ENCODE results near the gene ZNF677.
A peak's percentile ranks its signal among the peaks of the same experiment; 100 is the strongest.
"Not testable (repeated sequence)": the region's sequence is repeated elsewhere in the genome, so short reads cannot be mapped to it uniquely, and the experiment has no call there.

The ZNF677 gene

DNA sequence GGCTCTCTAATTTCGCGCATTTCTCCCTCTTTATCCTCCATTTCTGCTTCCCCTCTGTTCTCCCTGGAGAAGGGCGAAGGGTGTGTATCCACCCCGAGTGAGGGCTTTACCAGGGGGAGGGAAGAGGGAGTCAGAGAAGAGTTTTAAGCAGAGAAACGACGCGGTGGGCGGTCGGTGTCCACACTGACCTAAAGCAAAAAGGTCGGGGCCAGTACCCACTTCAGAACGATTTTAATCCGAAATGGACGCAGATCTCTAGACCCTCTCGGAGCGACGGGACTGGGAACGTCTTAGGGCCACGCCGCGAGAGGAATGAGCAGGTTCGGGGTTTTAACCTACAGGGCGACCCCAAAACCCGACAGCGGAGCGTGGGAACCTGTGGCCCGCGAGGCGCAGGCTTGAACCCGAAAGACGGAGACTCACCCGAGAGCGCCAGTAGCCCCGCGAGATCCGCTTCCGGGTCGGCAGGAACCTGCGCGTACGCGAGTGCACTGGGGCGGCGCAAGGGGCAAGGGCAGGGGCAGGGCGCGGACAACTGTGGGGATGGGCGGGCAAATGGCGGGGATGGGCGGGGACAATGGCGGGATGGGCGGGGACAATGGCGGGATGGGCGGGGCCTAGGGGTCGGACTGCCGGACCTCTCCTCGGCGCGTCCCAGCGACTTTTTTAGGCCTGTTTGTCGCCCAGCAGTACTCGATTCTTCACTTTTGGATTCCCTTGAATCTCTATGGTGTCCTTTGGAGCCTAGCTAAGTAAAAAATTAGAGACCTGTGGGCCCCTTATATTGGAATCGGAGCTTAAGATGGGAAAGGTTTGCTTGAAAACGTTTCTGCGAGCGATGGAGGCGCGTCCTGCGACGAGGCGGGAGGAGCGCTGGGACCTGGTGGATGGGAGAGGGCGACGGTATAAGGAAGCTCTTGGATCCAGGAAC, at the start of gene ZNF677:
Gene ZNF677 (minus strand): TSS at position 463 of the 931 bp plus-strand sequence. CDS start 3,323 bp downstream, outside the sequence.
- H3K27ac ChIP-seq = peak within 1 kb of the TSS; percentile 89
- TF ChIP-seq, protein P1, sequence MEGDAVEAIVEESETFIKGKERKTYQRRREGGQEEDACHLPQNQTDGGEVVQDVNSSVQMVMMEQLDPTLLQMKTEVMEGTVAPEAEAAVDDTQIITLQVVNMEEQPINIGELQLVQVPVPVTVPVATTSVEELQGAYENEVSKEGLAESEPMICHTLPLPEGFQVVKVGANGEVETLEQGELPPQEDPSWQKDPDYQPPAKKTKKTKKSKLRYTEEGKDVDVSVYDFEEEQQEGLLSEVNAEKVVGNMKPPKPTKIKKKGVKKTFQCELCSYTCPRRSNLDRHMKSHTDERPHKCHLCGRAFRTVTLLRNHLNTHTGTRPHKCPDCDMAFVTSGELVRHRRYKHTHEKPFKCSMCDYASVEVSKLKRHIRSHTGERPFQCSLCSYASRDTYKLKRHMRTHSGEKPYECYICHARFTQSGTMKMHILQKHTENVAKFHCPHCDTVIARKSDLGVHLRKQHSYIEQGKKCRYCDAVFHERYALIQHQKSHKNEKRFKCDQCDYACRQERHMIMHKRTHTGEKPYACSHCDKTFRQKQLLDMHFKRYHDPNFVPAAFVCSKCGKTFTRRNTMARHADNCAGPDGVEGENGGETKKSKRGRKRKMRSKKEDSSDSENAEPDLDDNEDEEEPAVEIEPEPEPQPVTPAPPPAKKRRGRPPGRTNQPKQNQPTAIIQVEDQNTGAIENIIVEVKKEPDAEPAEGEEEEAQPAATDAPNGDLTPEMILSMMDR (conservative IDR thresholded peaks at IDR 0.05) = no peak

DNA sequence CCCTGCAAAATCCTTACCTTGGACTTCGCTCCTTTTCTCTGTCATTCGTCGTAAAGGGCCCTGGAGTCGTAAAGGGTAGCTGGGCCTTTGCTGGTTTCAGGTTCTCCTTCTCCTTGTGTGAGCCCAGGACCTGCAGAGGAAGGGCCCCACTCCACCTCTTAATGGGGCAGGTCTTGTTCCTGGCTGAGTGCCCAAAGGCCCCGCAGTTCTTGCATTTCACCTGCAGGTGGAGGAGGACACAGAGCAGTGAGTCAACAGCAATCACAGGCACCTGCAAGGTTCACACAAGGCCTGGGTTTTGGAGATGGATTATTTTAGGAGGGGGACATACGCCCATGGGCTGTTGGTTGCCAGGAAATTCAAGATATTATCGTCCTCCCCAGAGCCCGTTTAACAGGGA, 46.7 kb upstream of the ZNF677 start:
- not testable (repeated sequence) for H3K27ac ChIP-seq

DNA sequence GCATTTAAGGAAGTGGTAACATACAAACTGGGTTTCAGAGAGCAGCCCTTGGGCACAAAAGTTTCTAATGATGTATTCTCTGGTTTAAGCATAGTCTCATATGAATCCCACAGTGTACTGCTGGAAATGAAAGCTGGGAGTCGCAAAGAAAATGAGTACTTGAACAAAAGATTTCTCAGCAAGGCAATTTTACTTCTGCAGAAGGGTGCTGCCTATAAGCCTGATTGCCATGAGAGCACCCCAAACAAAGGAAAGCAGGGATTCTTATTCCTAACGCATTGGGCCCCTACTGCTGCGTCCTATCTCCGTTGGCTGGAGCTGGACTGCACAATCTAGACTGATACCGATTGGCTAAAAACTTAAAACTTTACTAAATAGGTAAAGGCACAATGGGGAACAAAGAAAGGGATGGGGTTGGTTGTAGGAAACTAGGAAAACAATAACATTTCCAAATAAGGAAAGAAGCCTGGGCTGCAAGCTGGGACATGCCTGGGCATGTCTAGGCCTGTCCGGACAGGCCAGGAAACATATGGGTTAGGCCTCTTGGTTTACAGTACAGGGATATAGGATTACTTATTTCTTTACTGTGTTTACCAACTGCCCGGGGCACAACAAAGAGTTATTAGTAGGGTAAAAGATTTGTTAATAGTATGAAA, 40.2 kb upstream of the ZNF677 start:
- TF ChIP-seq, protein P1 (conservative IDR thresholded peaks at IDR 0.05) = no peak
- no peak overlapping the region for H3K27ac ChIP-seq

DNA sequence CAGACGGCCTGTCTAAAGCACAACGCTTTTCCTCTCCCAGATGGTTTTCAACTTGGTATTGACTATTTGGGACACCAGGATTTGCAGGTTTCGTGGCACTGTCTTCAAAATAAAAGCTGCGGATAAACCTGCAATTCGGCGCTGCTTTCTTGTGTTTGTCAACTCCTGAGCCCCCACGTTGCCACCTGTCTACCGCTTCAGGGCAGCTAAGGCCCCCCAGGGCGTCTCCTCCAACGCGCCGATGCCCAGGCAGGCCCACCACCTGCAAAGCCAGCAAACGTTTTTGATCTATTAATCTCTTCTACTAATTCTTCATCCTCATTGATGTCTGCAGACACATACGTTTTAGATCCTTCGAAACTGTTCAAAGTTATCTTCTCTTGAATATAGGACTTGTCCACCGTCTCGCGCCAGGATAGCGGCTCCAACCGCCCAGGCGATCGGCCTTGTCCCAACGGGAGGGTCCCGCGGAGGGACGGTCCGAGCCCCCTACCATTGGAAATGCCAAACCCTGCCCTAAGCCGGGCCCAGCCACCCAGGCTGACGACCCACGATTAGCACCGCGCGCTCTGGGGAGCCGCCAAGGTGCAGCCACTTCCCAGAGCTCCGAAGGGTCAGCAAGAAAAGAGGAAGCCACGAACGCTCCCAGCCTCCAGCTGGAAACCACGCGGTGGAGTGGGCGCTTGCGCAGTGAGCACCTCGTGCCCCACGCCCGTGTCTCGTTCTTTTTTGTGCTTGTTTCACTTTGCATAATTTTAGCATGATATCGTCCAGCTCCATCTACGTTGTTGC, 36.3 kb upstream of the ZNF677 start:
- TF ChIP-seq, protein P1 (conservative IDR thresholded peaks at IDR 0.05) = no peak

DNA sequence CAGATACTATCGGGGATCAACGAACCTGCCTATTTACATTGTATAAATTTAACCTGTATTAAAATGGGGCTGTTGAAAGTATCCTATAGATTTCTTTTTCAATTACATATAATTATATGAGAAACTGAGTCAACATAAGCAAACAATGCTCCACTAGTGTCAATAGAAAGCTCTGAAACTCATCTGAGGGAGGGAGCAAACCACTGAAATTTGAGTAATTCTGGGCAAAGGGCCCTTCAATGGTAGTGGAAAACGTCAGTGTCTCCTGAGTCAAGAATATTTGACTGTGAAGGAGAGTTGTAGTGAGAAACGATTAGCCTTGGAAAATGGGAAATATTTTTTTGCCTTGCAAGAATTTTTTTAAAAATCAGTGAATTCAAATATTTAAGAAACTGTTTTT, 30.4 kb upstream of the ZNF677 start:
- TF ChIP-seq, protein P1 (conservative IDR thresholded peaks at IDR 0.05) = no peak
- no peak overlapping the region for H3K27ac ChIP-seq

More for the DNA sequence above, 36.3 kb upstream of the ZNF677 start:
- H3K27ac ChIP-seq = no peak overlapping the region

DNA sequence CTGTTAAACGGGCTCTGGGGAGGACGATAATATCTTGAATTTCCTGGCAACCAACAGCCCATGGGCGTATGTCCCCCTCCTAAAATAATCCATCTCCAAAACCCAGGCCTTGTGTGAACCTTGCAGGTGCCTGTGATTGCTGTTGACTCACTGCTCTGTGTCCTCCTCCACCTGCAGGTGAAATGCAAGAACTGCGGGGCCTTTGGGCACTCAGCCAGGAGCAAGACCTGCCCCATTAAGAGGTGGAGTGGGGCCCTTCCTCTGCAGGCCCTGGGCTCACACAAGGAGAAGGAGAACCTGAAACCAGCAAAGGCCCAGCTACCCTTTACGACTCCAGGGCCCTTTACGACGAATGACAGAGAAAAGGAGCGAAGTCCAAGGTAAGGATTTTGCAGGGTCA, 27.3 kb upstream of the ZNF677 start:
- not testable (repeated sequence) for H3K27ac ChIP-seq

DNA sequence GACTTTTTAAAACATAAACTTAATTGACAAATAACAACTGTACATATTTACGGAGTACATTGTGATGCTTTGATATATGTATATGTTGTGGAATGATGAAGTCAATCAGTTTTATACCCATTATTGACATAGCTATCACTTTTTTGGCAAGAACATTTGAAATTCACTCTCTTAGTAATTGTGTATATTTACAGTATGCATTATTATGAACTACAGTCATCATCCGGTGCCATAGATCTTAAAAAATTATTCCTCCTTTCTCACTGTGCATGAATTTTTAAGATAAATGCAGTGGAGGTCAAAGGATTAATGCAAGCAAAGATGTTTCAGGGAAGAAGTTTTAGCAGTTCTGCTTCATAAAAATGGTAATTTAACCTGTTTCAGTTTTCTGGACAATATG, 20.8 kb upstream of the ZNF677 start:
- no peak overlapping the region for H3K27ac ChIP-seq
- TF ChIP-seq, protein P1 (conservative IDR thresholded peaks at IDR 0.05) = no peak

DNA sequence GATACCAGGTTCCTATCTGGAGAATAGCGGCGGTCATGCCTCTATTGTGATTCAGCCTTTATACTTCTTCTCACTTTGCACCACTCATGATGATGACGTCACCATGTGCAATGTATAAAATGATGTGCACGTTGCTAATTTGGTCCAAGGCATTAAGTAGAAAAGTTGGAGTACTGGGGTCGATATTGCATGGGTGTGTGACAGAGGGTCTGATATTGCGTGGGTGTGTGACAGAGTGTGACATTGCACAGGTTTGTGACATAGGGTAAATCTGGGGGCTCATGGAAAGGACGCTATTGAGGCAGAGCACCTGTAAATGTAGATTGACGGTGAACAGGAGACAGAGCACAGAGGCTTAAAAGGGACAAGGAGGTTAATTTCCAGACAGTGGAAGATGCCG, 17.4 kb upstream of the ZNF677 start:
- TF ChIP-seq, protein P1 (conservative IDR thresholded peaks at IDR 0.05) = no peak
- no peak overlapping the region for H3K27ac ChIP-seq

DNA sequence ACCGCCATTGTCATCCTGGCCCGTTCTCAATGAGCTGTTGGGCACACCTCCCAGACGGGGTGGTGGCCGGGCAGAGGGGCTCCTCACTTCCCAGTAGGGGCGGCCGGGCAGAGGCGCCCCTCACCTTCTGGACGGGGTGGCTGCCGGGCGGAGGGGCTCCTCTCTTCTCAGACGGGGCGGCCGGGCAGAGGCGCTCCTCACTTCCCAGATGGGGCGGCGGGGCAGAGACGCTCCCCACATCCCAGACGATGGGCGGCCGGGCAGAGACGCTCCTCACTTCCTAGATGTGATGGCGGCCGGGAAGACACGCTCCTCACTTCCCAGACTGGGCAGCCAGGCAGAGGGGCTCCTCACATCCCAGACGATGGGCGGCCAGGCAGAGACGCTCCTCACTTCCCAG, 15.2 kb upstream of the ZNF677 start:
- not testable (repeated sequence) for H3K27ac ChIP-seq

DNA sequence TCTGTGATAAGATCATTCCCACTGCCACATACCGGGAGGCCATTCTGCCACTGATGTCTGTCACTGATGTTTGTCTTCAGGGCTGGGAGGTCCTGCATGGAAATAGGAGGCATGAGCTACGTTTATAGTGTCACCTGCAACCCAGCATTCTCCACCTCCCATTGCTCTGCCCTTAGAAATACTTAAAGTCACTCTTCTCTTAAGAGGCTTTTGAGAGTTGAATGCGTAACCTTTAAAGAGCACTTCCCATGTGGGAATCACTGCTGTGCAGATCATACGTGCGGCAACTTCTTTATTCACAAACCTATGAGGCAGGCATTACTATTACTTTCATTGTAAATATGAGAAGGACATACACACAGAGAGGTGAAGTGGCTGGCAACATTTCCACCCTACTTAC, 12.9 kb upstream of the ZNF677 start, which contains the start of gene VN1R4:
Gene VN1R4 (minus strand): TSS at position 101 of the 400 bp plus-strand sequence. CDS start 58 bp downstream, at position 43.
- H3K27ac ChIP-seq = not testable (repeated sequence)
